Lower leg skin (tissue), 3 donors: ENCODE measurements around the gene ISYNA1.

Source experiments
- POLR2A ChIP-seq, 2 donors: fragments of 450-650 bp; IDR thresholded peaks; one replicate each; pipeline ENCODE4 v1.6.1; 2016 to 2017; ENCODE audit warnings: antibody characterized with exemption in 2 of 2, mild to moderate bottlenecking in 1 of 2, moderate library complexity in 1 of 2
- TF ChIP-seq, protein P1 (sequence below), 3 donors: fragments of 450-650 bp; IDR thresholded peaks; one replicate each; pipeline ENCODE4 v1.5.1; 2016; ENCODE audit warnings: antibody characterized with exemption in 3 of 3, mild to moderate bottlenecking in 3 of 3, moderate library complexity in 2 of 3

DNA sequence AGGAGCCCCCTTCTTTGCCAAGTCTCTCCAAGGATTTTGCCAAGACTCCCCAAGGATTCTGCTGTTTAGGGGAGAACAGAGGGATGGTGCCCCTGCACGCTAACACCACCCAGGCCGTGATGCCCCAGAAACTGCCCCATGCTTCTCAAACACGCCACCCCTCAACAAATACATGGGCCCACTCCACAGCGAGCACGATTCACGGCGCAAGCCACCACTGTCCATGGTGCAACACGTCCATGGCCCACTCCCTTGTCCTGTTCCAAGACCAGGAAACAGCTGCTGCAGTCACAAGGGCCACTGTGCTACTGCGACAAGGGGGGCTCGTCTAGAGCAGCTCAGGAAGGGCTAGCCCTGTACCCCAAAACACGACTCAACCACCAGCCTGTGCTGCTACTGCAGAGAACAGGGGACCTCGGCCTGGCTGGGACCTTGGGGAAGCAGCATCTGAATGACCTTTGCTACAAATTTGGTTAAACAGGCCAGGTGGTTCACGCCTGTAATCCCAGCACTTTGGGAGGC lies 36.5 kb upstream of the ISYNA1 start:
- TF ChIP-seq, protein P1, sequence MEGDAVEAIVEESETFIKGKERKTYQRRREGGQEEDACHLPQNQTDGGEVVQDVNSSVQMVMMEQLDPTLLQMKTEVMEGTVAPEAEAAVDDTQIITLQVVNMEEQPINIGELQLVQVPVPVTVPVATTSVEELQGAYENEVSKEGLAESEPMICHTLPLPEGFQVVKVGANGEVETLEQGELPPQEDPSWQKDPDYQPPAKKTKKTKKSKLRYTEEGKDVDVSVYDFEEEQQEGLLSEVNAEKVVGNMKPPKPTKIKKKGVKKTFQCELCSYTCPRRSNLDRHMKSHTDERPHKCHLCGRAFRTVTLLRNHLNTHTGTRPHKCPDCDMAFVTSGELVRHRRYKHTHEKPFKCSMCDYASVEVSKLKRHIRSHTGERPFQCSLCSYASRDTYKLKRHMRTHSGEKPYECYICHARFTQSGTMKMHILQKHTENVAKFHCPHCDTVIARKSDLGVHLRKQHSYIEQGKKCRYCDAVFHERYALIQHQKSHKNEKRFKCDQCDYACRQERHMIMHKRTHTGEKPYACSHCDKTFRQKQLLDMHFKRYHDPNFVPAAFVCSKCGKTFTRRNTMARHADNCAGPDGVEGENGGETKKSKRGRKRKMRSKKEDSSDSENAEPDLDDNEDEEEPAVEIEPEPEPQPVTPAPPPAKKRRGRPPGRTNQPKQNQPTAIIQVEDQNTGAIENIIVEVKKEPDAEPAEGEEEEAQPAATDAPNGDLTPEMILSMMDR (IDR thresholded peaks at IDR 0.05) = no peak
- no peak for TF ChIP-seq POLR2A (IDR thresholded peaks at IDR 0.05)
